HCT116 (cell line): Measurements from ENCODE around the gene DNAJC8. TPM values are rescaled to one million over a fixed set of nuclear protein-coding genes. Genes with fewer than 3 reads are reported as not detected.

Source experiments
- ATAC-seq: fragments of 200-7000 bp; cut with Tn5 transposase; 2 replicates; pipeline ENCODE4 v1.9.1; 2020; ENCODE audit warnings: mild to moderate bottlenecking, moderate library complexity
- BruUV-seq: library from RNA; stranded (reverse); fragments of 400-500 nt; replicated peaks from 2 replicates; lab custom pipeline; 2021; lab: Mats Ljungman, UMichigan
- CTCF ChIA-PET: fragments of 300-600 bp; sonication (Branson Sonifier 250); formaldehyde crosslinking; loops from one replicate; lab custom pipeline; 2021; ENCODE audit warnings: antibody characterized with exemption; lab: Charles Lee
- POLR2A ChIA-PET: fragments of 300-600, 350-600 bp; sonication (Branson Sonifier 250); formaldehyde crosslinking; loops from one replicate; lab custom pipeline; 2021; ENCODE audit warnings: antibody characterized with exemption; lab: Charles Lee
- RAD21 ChIA-PET, 2 experiments: fragments of 300-600 bp; sonication (Branson Sonifier 250); formaldehyde crosslinking; loops; one replicate each; lab custom pipeline; 2023; ENCODE audit warnings: low total read pairs in 2 of 2; ENCODE audit not compliant: uncharacterized antibody in 2 of 2, unreplicated experiment in 2 of 2, low non-redundant PET in 1 of 2; lab: Charles Lee
- DNase-seq: peaks from one replicate; pipeline ENCODE4 v3.0.0-alpha.2; 2010; ENCODE audit warnings: low read depth, low spot score
- H2AFZ ChIP-seq: fragments of 200-600 bp; shearing (Covaris generic), sonication (generic); 2 replicates; pipeline ENCODE4 v1.6.1; 2017; ENCODE audit warnings: low read depth, mixed run types, mixed read lengths, antibody characterized with exemption, low read length; ENCODE audit not compliant: poor library complexity, severe bottlenecking
- H3K27ac ChIP-seq: 2 replicates; pipeline ENCODE4 v1.5.1; 2012; ENCODE audit warnings: low read depth, low read length
- H3K27me3 ChIP-seq: fragments of 200-600 bp; sonication (generic); 2 replicates; pipeline ENCODE4 v1.6.1; 2016; ENCODE audit warnings: mixed run types, low read length, mixed read lengths; ENCODE audit not compliant: insufficient read depth
- H3K36me3 ChIP-seq, 2 experiments: fragments of 200-500 bp in 1 of 2; fragments of 200-600 bp in 1 of 2; sonication (Bioruptor generic) in 1 of 2; sonication (generic) in 1 of 2; 2 replicates each; pipeline versions ENCODE4 v1.5.1 to v1.6.1; 2014 to 2016; ENCODE audit warnings: low read length in 2 of 2, inconsistent platforms in 1 of 2, mixed read lengths in 1 of 2, mixed run types in 1 of 2; ENCODE audit not compliant: insufficient read depth in 2 of 2, control insufficient read depth in 1 of 2
- H3K4me1 ChIP-seq, 2 experiments: fragments of 200-600 bp in 1 of 2; sonication (generic) in 1 of 2; 2 replicates each; pipeline versions ENCODE4 v1.5.1 to v1.6.1; 2012 to 2017; ENCODE audit warnings: low read length in 2 of 2, inconsistent platforms in 1 of 2, mild to moderate bottlenecking in 1 of 2, mixed read lengths in 1 of 2, mixed run types in 1 of 2, moderate library complexity in 1 of 2; ENCODE audit not compliant: insufficient read depth in 2 of 2, control insufficient read depth in 1 of 2
- H3K4me2 ChIP-seq: fragments of 200-600 bp; sonication (generic); 2 replicates; pipeline ENCODE4 v1.6.1; 2017; ENCODE audit warnings: mixed run types, low read length, mixed read lengths
- H3K4me3 ChIP-seq, 2 experiments: fragments of 200-600 bp in 1 of 2; sonication (generic) in 1 of 2; replicated peaks in 1 of 2; 2 replicates each; pipeline ENCODE4 v1.5.1; 2011 to 2016; ENCODE audit warnings: low read length in 2 of 2, control low read depth in 1 of 2, low read depth in 1 of 2, mild to moderate bottlenecking in 1 of 2, mixed read lengths in 1 of 2, mixed run types in 1 of 2
- H3K79me2 ChIP-seq: fragments of 200-600 bp; sonication (generic); 2 replicates; pipeline ENCODE4 v1.6.1; 2017; ENCODE audit warnings: mild to moderate bottlenecking, mixed run types, low read length, moderate library complexity, mixed read lengths; ENCODE audit not compliant: insufficient read depth
- H3K9ac ChIP-seq: fragments of 200-600 bp; sonication (generic); 2 replicates; pipeline ENCODE4 v1.6.1; 2016; ENCODE audit warnings: low read length, mixed read lengths
- H3K9me2 ChIP-seq: fragments of 200-600 bp; sonication (generic), shearing (Covaris generic); 2 replicates; pipeline ENCODE4 v1.6.1; 2017; ENCODE audit warnings: mixed run types, mild to moderate bottlenecking, moderate library complexity; ENCODE audit not compliant: insufficient read depth
- H3K9me3 ChIP-seq, 2 experiments: fragments of 200-500 bp in 1 of 2; fragments of 200-600 bp in 1 of 2; sonication (Bioruptor generic) in 1 of 2; sonication (generic) in 1 of 2; 2 replicates each; pipeline ENCODE4 v1.6.1; 2014 to 2017; ENCODE audit warnings: low read length in 2 of 2, mixed read lengths in 2 of 2, inconsistent platforms in 1 of 2, low read depth in 1 of 2, mild to moderate bottlenecking in 1 of 2, mixed run types in 1 of 2, moderate library complexity in 1 of 2; ENCODE audit not compliant: control insufficient read depth in 1 of 2, insufficient read depth in 1 of 2
- H4K20me1 ChIP-seq: fragments of 200-600 bp; sonication (generic), shearing (Covaris generic); 2 replicates; pipeline ENCODE4 v1.6.1; 2017; ENCODE audit warnings: mixed run types, mild to moderate bottlenecking, moderate library complexity; ENCODE audit not compliant: insufficient read depth
- CTCF ChIP-seq, 3 experiments: fragments of 200-600 bp in 1 of 3; sonication (generic) in 1 of 3; IDR thresholded peaks in 2 of 3; conservative IDR thresholded peaks in 1 of 3; 2 replicates each; pipeline ENCODE4 v1.5.1; 2012 to 2017; ENCODE audit warnings: low read depth in 2 of 3, low read length in 2 of 3, antibody characterized with exemption in 1 of 3, borderline replicate concordance in 1 of 3, control low read depth in 1 of 3, mild to moderate bottlenecking in 1 of 3, mixed read lengths in 1 of 3, mixed run types in 1 of 3, moderate library complexity in 1 of 3; ENCODE audit not compliant: insufficient read depth in 1 of 3
- EGR1 ChIP-seq: IDR thresholded peaks from 2 replicates; pipeline ENCODE4 v1.6.1; 2012; ENCODE audit warnings: low read depth
- ELF1 ChIP-seq: IDR thresholded peaks from 2 replicates; pipeline ENCODE4 v1.6.1; 2012; ENCODE audit warnings: low read depth, borderline replicate concordance
- EZH2 ChIP-seq: fragments of 200-600 bp; sonication (generic); IDR thresholded peaks from 2 replicates; pipeline ENCODE4 v1.6.1; 2017; ENCODE audit warnings: antibody characterized with exemption, mixed run types
- MAX ChIP-seq: IDR thresholded peaks from 2 replicates; pipeline ENCODE4 v1.6.1; 2012
- POLR2AphosphoS5 ChIP-seq: IDR thresholded peaks from 2 replicates; pipeline ENCODE4 v1.6.1; 2011; ENCODE audit warnings: mild to moderate bottlenecking, low read depth, low read length, moderate library complexity
- SP1 ChIP-seq: IDR thresholded peaks from 2 replicates; pipeline ENCODE4 v1.6.1; 2012; ENCODE audit warnings: low read depth
- SRF ChIP-seq: IDR thresholded peaks from 2 replicates; pipeline ENCODE4 v1.6.1; 2012; ENCODE audit warnings: low read depth
- ZBTB33 ChIP-seq: IDR thresholded peaks from 2 replicates; pipeline ENCODE4 v1.6.1; 2011; ENCODE audit warnings: mild to moderate bottlenecking, low read length, moderate library complexity; ENCODE audit not compliant: insufficient replicate concordance; ENCODE audit errors: extremely low read depth
- ZNF274 ChIP-seq: fragments of 200-500 bp; sonication (Bioruptor generic); IDR thresholded peaks from 2 replicates; pipeline ENCODE4 v1.6.1; 2014; ENCODE audit warnings: mild to moderate bottlenecking, low read depth, low read length, inconsistent platforms
- intact Hi-C: fragments of 100-400 bp; cut with micrococcal nuclease; formaldehyde crosslinking; loops from 2 replicates; pipeline ENCODE4 v1.10.0; 2022
- total RNA-seq: library from RNA; stranded (reverse); gene quantifications from one replicate; pipeline ENCODE4 v1.2.1, GENCODE V29; 2021; ENCODE audit not compliant: unreplicated experiment

DNAJC8 gene
- total RNA-seq, 1 experiment from 2014 or later = 102 TPM

- no peaks in the 10 kb centered on the region for H3K27me3 ChIP-seq
- no peak for DNase-seq
- no peaks in the 10 kb centered on the region for H3K9me2 ChIP-seq
- no peak overlapping the region for H3K9ac ChIP-seq
- H3K4me3 ChIP-seq = no peak overlapping the region
- POLR2A ChIA-PET = no interaction called here
- TF ChIP-seq EGR1 (no peak), MAX (no peak), CTCF (IDR thresholded peaks at IDR 0.05 in 2 of 3, conservative IDR thresholded peaks at IDR 0.05 in 1 of 3; ENCODE audit: borderline replicate concordance in 1 of 3, insufficient read depth in 1 of 3, low read depth in 2 of 3, low read length in 2 of 3) (no peak), ELF1 (no peak), EZH2 (no peak), ZNF274 (no peak), SP1 (no peak), POLR2AphosphoS5 (no peak), SRF (no peak), ZBTB33 (no peak)
- H4K20me1 ChIP-seq = no peaks in the 10 kb centered on the region
- no peaks in the 10 kb centered on the region for H3K79me2 ChIP-seq
- no peaks in the 10 kb centered on the region for H3K4me1 ChIP-seq
- no peak overlapping the region for H3K4me2 ChIP-seq
- intact Hi-C loops = no loop called here
- RAD21 ChIA-PET = no interaction called here
- no peaks in the 10 kb centered on the region for H3K9me3 ChIP-seq
- no peak overlapping the region for H3K27ac ChIP-seq
- ATAC-seq = no peak
- no TSS peak for BruUV-seq
- CTCF ChIA-PET = no interaction called here
- H3K36me3 ChIP-seq = no peaks in the 10 kb centered on the region
- no peak overlapping the region for H2AFZ ChIP-seq
Observed at GRCh38 chr1:28173151-28173979, 59.5 kb downstream of the DNAJC8 start.
